GM19468 (cell line): ENCODE measurements around the gene P2RX2.

Experiments used
- ATAC-seq: cut with Tn5 transposase; IDR thresholded peaks from one replicate; pipeline ENCODE4 v1.9.1; 2021; ENCODE audit warnings: mild to moderate bottlenecking, moderate library complexity, moderate number of reproducible peaks; ENCODE audit not compliant: unreplicated experiment; ENCODE audit errors: extremely low read depth

Gene P2RX2

GRCh38 chr12:132617135-132617701 lies 1.4 kb upstream of the P2RX2 start:
- ATAC-seq, result no peak

DNA sequence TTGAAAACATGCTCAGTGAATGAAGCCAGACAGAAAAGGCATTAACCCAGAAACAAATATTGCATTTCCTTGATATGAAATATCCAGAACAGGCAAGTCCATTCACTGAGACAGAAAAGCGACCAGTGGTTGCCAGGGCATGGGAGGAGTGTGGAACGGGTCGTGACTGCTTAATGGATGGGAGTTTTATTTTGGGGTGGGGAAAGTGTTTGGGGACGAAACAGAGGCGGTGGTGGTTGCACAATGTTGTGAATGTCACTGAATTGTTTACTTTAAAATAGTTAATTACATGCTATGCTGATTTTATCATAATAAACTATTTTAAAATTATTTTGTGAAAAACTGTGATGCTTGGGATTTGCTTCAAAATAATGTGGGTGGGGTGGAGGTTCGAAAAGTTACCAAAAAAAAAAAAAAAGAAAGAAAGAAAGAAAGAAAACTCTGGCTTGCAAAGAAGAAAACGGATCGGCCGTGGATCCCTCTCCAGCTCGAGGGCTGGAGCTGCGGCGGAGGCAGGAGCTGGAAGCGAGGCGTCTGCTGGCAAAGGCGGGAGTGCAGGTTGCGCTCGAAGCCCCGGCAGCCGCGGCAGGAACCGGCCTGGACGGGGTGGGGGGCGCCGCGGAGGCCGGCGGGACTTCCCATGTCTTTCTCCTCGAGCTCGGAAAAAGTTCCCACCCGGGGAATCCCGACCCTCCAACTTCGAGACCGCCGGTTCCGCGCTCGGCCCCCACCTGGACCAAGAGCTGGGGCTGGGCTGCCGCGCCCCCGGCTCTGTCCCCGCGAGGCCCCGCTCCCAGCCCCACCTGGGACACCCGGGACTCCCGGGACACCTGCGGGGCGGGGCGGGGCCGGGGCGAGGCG lies 524 bp upstream of the P2RX2 start:
- no peak for ATAC-seq

DNA sequence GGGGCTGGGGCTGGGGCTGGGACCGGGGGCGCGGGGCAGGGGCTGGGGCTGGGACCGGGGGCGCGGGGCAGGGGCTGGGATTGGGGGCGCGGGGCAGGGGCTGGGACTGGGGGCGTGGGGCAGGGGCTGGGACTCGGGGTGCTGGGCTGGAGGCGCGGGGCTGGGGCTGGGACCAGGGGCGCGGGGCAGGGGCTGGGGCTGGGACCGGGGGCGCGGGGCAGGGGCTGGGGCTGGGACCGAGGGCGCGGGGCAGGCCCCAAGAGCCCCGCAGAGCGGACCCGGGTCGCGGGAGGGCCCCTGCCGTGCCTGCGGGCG lies 452 bp downstream of the P2RX2 start:
- no peak for ATAC-seq

GRCh38 chr12:132619386-132620112 lies 973 bp downstream of the P2RX2 start:
- ATAC-seq, result no peak

DNA sequence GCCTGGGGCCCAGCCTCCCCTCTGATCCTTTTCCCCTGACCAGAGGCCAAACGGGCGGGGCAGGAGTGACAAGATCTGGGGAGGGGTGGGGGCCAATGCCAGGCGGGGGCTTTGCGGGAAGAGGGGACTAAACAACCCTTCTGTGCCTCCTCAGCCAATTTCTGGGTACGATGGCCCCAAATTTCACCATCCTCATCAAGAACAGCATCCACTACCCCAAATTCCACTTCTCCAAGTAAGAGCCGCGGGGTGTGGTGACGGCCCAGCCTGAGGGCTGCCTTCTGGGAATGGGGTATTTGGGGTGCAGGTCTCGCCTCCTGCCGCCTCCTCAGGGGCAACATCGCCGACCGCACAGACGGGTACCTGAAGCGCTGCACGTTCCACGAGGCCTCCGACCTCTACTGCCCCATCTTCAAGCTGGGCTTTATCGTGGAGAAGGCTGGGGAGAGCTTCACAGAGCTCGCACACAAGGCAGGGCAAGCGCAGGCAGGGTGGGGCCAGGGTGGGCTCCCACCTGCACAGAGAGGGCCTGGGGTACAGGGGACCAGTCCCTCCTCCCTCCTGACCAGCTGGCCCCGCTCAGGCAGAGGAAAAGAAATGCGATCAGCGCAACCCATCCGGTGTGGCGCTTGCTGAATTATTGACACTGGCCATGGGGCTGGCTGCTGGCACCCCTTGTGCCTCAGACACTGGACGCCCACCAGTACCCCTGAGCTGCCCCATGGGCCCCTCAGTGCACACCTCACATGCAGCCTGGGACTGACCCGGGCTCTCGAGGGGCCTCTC lies 1.7 kb downstream of the P2RX2 start:
- ATAC-seq, result no peak

- no peak for ATAC-seq
These were observed 2.5 kb downstream of the P2RX2 start for GRCh38 chr12:132620899-132621656.

DNA sequence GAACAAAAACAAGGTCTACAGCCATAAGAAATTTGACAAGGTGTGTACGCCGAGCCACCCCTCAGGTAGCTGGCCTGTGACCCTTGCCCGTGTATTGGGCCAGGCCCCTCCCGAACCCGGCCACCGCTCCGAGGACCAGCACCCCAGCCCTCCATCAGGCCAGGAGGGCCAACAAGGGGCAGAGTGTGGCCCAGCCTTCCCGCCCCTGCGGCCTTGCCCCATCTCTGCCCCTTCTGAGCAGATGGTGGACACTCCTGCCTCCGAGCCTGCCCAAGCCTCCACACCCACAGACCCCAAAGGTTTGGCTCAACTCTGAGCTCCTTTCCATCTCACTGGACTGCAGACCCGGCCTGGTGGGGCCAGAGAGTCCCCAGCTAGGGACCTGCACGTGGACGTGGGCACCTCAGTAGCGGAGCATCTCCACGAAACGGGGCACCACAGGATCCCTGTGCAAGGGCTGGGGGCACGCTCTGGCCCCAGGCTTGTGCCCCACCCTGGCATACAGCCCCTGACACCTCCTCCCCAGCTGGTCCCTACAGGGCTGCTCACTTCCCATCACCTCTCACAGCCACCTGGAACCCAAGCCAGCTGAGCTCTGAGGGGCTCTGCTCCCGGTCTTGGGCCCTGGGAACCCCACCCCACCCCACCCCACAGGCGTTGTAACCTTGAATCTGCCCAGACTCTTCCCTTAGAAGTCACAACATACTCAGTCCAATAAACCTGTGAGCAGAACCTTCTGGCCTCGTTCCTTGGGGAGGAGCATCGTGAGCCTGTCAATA lies 3.3 kb downstream of the P2RX2 start:
- no peak for ATAC-seq

DNA sequence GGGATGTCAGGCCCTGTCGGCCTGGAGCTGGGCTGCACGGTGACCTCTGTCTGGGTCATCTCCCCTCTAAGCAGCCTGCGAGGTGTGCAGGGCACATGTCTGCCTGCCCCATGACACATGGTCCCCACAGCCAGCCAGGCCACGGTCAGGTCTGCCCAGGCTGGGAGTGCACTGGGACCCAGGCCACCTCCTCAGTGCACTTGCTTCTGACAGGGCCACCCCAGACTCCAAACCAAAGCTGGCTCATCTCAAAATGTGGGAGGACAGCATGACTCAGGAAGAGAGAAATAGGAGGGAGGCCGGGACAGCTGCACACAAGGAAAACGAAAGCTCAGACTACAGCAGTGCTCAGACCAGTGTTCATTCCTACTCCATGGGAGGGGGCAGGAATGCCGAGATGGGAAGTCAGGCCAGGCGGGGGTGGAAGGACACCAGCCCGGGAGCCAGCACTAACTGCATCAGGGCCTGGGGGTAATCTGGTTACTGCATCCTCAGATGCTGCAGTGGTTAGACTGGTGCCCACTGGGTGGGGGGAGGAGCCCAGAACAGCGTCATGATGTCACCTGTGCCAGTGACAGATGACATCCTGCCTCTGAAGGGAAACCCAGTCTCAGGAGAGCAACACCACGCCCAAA lies 4.0 kb downstream of the P2RX2 start:
- ATAC-seq, result no peak

- ATAC-seq, result no peak
These were observed 4.7 kb downstream of the P2RX2 start for GRCh38 chr12:132623072-132623869.

DNA sequence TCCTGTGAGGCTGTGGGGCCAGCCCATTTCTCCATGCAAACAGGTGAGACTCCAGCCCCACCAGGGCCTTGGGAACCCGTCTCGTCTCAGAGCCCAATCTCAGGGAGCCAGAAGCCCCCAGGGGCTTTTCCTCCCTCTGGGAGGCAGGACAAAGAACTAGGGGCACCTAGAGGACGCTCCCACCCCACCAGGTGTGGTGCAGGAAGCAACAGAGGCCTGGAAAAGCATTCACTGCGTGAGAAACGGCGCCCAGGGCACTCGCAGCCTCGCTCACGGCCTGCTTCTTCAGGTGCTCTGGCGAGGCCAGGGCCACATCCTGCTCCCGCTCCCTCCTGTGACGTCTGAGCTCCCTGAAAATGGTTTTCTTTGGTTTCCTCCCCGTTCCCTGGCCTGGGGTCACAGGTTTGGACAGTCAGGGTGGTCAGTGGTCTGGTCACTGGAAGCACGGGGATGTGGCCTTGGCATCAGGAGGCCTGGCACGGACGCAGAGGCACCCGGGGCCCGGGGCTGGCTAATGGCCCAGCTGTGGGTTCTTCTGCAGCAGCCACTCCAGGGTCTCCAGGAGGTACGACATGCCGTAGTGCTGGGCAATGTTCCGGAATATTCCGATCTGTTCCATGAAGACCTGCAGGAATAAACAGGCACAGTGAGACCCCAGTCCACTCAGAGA lies 5.7 kb downstream of the P2RX2 start:
- ATAC-seq, result no peak

DNA sequence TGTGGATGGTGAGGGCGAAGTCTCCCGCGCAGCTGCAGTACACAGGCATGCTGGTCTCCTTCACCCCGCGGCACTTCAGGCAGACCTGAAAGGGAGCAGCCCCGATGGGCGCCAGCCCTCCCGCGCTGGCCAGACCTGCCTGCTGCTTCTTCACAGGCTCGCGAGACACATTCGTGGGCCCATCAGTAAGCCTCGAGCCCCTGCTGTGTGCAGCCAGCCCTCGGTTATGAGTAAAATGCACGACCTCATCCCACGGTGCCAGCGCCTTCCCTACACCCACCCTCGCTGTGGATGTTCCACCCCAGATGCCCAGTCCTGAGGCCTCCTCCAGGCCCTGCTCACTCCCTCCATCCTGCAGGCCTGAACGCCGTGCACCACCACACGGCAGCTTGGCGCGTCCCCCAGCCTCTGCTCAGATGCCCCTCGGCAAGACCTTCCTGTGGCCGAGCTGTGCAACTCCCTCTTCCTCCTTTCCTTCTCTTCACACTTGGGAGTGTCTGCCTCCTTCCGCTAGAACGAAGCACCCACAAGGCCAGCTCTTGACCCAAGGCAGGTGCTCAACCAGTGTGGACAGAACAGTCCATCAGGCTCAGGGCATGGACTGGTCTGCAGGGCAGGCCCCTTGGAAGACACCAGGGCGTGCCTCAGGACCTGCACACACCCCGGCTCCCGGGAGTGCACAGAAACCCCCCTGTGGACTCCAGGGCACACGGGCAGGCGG lies 6.5 kb downstream of the P2RX2 start:
- no peak for ATAC-seq

DNA sequence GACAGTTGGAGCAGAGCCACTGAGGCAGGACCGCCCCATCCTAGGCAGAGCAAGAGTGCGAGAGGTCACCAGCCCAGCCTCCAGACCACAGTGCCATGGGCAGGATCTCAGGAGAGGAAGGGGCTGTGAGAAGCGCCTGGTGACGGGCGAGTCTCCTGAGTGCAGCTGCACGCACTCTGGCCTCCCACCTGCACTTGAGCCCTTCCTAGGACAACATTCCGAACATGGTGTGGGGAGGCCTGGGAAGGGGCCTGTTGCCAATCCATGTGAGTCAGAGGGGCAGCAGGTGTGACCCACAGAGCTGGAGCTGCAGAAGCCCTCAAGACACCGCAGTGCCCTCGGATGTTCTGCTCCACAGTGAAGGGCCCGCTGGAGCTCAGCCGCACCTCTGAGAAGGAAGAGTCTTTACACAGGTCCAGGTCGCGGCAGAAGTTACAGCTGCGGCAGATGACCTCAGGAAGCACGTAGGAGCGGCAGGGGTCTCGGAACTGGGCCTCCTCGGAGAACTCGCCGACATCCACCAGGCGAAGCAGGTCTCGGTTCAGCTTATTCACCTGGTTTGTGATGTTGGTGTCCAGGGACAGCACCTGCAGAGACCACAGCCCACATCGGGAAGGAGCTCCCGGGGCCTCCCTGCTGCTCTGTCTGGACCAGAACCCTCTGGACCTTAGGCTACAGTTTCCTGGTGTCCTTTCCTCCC lies 7.3 kb downstream of the P2RX2 start:
- no peak for ATAC-seq

GRCh38 chr12:132629330-132629729 lies 10.8 kb downstream of the P2RX2 start:
- ATAC-seq, result no peak

- ATAC-seq, result no peak
These were observed 12.1 kb downstream of the P2RX2 start for GRCh38 chr12:132630672-132631071.

- no peak for ATAC-seq
These were observed 13.1 kb downstream of the P2RX2 start for GRCh38 chr12:132631666-132632065.

- no peak for ATAC-seq
These were observed 14.1 kb downstream of the P2RX2 start for GRCh38 chr12:132632521-132633228.
